Hematopoietic multipotent progenitor cell treated with erythropoietin and hydrocortisone succinate and interleukin-3 and kit ligand, for 15 days (in vitro differentiated cells): ENCODE results near the gene ST8SIA2.

Experiments
- DNase-seq: peaks from one replicate; pipeline ENCODE4 v3.0.0-alpha.2; 2015; ENCODE audit warnings: low spot score

ST8SIA2 gene, protein sequence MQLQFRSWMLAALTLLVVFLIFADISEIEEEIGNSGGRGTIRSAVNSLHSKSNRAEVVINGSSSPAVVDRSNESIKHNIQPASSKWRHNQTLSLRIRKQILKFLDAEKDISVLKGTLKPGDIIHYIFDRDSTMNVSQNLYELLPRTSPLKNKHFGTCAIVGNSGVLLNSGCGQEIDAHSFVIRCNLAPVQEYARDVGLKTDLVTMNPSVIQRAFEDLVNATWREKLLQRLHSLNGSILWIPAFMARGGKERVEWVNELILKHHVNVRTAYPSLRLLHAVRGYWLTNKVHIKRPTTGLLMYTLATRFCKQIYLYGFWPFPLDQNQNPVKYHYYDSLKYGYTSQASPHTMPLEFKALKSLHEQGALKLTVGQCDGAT

DNA sequence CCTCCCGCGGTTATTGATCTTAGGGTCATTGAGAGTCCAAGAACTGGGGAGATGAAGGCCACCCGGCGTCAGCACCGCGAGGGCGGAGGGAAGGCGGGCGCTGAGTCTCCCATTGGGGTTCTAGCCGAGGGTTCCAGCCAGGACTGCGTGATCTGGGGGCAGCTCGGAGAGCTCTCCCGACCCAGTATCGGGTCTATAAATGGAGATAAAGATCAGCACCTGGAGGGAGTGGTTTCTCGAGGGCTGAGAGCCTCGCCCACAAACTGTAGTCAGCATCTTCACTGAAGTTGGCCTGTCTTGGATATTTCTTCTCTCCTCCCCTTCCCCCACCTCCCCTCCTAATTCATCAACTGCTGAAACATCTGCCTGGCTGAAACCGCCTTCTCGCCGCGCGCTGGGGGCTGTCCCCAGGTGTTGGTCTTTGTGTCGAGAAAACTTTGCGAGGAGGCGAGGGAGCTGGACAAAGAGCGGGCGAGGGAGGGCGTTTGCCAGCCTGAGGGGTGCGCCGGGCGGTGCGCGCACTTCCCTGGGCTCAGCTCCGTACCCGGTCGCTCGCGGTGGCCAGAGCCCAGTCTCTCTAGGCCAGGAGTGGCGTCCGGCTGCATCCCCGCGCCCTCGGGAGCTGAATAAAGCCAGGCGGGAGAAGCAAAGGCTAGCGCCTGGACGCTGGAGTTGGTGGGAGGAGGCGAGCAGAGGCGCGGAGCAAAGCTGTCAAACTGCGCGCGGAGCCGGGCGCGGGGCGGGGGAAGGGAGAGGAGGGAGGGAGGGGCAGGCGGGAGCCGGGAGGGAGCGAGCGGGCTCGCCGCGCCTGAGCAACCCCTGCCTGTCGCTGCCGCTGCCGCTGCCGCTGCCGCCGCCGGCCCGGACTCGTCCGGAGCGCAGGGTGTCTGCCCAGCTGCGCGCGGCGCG is at the start of gene ST8SIA2:
Gene ST8SIA2, plus strand, starts transcription at position 811 of the 909 bp plus-strand sequence. CDS start 184 bp downstream, outside the sequence.
- no peak for DNase-seq

DNA sequence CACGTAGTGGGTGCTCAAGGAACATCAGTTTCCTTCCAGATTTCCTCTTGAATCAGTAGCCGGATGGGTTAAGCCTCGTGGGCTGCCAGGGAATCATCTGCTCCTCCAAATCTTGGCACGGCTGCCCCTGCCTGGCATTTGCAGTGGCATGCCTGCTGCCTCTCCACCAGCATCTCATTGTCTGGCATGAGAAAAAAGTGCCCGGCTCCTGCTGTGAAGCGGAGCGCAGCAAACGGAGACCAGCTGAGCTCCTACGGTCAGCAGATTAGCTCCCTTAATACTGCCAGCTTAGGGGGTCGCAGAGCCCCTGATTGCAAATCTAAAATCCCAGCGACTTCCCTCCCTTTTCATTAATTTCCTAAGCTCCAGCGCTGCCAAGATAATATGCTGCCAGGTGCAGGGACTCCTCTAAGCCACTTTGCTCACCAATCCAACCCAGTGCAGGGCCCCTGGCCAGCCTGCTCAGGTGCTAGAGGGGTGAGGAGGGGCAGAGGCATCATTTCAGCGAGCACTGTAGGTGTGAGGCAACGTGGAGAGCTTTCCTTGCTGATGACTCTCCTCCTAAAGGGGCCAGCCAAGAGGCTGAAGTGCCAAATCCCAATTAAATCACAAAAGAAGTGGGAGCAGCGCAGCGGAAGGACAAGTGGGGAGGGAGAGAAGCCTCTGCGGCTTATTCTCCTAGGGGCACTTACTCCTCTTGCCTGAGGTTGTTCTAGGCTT is 49.6 kb upstream of the ST8SIA2 start:
- no peak for DNase-seq

DNA sequence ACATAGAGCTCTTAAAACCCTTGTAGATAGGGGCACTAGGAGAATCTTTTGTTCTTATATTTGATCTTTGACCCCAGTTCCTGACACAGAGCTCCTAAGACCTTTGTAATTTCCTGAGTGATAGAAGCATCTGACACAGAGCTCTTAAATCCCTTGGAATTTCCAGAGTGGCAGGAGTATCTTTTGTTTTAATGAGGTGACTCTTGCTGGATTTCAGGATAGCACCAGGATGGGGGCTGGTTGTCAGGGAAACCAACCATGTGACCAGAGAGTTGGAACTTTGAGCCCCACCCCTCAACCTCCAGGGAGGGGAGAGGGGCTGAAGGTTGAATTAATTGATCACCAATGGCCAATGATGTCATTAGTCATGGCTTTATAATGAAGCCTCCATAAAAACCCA is 47.6 kb upstream of the ST8SIA2 start:
- DNase-seq = no peak

DNA sequence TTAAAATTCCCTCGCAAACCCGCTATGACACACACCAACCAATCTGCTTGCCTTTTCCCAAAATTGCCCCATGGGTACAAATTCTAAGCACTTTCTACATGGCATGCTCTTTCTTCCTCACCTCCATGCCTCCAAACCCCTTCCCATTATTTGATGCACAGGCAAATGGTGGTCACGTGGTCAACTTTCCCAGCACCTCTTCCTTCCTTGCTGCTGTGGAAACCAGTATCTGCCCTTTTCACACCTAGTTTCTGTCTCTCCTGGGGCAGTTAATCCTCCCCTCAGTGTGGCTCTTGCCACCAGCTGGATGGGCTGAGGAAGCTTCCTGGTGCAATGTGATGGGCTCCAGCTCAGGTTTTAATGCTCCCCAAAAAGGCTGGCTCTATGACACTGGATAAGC is 38.4 kb upstream of the ST8SIA2 start:
- DNase-seq = no peak

DNA sequence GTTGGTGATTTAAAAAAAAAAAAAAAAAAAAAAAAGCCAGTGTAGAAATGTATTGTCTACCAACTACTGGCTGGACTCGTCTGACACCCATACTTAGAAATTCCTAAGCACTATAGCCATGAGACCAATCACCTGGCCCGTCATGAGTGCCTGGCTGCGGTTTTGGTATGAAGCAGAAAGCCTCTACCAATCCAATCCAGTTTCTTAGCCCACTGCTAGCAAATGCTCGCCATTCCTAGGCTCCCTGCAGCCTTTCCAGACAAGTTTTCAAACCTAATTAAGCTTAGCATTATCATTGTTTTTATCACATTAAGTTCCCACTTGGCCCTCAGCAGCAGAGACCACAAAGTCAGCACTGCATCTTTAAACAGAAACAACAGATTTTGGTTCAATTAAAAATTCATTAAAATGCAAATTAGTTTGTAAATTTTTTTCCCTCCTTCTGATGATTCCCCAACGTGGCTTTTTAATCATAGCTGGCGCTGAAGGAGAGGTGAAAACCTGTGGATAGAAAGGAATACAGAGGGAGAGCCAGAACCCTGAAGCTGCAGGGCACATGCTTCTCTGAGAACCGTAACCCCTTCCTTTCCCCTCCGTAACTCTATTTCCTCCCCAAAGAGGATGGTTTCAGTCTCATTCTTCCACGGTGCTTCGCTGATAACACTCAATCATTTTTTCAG is 32.2 kb upstream of the ST8SIA2 start:
- no peak for DNase-seq

DNA sequence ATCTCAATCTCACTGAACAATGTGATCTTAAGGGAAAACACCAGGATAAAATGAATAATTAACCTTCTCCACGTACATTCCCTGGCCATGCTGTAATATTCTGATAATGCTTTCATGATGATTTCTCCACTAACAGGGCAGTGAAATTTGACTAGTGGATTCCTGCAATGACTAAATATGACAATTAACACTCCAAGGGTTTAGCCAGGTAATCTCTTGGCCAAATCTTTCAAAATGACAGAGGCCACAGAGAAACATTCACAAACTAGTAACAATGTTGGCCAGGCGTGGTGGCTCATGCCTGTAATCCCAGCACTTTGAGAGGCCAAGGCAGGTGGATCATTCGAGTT is 31.7 kb upstream of the ST8SIA2 start:
- no peak for DNase-seq

DNA sequence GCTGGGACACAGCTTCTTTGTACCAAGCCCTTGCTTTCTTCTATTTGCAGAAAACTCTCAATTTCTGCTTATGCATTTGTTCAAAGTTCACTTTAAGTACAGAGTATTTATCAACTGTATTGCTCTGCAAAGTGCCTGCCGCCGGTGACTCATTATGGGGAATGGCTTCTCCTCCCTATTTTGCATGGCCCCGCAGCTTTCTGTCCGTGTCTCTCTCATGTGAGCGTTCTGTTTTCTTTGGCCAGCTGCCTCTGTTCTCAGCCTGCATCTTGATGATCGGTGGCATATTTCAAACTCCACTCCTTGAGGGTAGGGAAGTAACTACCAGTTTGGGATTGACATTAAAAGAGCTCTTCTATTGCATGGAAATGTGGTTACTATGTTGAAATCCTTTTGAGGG is 28.6 kb upstream of the ST8SIA2 start:
- DNase-seq = no peak

DNA sequence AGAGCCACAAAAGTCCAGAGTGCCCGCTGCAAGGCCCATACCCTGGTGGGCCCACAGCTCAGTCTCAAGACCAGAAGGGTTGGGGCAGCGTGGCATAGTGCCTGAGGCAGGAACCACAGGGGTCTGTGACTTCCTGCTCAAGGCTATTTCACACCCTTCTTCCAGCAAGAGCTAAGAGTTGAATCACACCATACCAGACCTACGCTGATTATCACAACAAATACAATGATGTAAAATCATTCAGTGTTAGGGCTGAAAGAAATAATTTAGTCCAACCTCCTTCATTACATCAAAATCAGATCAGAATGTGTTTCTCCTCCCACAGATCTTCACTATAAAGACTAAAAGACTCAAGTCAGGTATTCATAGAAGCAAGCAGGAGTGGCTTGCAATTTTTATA is 27.8 kb upstream of the ST8SIA2 start:
- DNase-seq = no peak

DNA sequence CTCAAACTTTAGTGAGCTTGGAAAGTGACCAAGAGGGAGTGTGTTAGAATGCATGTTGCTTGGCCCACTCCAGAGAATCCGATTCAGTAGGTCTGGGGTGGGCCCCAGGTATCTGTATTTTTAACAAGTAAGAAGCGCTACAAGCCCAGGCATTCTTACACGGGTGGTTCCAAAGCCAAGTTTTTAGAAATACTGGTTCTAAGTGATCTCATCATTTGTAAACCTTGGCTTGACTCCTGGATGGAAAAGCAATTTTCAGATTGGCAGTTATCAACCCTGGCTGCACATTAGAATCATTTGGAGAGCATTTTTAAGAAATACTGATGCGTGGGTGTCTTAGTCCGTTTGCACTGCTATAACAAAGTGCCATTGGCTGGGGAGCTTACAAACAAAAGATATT is 27.3 kb upstream of the ST8SIA2 start:
- DNase-seq = no peak

DNA sequence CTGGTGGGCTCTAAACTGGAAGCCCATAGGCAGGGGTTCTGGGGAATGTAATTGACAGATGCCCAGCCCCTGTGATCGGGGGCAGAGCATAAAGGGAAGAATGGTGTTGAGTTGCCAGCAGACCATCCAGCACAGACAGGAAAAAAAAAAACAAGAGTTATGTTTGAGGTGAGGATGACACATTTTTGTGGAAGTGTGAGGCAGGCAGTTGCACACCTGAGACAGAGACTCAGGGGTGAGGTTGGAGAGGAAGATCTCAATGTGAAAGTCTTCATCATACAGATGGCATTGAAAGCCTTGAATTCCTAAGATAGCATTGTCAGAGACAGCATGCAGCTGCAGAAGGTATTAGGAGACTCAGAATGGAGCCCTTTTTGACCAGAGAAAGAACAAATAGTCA is 18.6 kb upstream of the ST8SIA2 start:
- DNase-seq = no peak

DNA sequence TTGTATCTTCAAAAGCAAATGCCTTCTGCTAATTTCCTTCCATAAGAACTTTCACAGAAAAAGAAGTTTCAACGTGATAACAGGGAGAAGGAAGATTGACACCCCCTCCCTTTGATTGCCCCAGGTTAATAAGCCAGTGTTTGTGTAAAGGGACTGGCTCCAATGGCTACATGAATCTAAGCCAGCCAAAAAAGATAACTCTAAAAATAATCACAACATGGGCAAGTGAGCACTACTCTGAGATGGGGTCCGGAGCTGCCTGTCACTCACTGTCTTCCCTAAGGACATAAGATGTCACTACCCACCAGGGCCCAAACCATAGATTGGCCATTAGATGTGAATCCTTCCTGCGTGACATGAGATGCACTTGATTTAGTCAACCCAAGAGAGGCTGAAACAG is 17.6 kb upstream of the ST8SIA2 start:
- no peak for DNase-seq

DNA sequence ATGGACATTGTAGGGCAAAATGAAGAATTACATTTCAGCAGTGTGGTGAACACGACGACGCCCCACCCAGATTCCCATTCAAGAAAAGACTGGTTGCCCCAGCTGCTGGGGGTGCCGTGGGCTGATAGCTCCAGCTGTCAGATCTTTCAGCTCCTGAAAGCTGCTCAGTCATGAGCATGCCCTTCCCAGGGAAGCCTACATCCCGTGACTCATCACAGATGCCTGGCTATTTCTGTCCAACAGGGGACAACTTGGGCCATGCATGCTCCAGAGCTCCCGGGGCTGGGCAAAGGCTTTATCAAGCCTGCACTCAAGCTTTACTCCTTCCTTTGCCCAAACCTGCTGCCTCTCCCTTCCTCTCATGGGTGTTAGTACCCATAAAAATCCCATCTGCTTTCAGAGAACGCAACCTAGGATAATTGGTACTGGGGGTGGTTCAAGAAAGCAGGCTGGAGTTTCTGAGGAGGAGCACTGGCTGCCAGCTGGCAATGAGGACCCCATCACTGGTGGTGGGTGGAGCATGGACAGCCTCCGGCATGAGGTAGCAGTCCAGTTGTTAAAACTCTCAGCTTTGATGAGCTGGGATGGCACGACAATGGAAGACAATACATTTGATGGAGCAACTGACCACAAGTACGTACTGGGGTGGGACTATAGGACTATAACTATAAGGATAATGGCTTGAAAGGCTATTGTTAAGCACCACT is 16.4 kb upstream of the ST8SIA2 start:
- no peak for DNase-seq

DNA sequence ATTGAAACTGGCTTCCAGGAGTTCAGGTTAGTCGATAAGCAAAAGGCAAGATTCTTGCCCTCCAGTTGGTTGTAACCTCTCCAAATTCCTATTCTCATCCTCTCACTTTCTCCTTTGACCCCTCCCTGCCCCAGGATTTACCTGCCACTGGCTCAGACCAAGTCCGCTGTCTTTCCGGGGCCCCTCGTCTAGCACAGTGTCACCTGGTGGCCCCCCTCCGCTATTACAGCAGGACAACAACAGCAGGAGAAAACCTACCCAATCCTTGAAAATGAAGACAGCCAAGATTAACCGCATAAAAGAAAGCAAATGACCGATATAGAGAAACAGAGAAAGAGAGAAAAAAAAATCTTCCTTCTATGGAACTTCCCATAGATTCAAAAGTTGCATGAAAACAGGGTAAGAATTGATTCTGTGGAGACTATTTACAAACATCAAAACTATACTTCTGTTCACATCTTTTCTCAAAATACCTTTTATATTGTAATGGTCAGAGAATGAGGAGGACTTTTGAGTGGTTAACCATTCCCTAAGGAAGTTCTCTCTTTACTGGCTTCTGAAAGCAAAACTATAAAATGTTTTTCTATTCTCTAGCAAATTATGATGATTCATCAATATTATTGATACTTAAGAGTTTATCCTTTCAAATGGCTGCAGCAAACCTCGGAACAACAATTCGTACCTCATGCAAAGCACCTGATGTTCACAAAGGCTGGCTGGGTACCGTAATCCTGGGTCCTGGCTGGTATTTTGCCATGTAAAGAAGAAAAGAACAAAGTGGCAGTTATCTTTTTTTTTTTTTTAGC is 10.0 kb upstream of the ST8SIA2 start:
- DNase-seq = no peak

DNA sequence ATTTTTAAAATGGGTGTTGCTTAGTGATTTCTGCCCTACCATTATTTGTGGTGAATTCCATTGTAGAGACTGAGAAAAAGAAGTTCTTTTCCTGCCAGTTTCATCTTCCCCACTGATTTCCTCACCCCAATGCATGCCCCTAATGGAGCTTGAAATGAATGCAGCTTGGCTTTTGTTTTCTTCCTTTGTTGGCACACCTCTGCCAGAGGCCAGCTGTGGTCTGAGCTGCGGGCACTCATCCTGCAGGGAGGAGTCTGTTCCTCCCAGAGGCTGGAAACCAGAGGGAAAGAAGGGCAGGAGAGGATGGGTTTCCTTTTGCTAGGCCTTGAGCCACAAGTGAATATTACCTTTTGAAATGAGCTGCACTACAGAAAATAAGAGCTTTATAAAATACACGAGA is 9.3 kb upstream of the ST8SIA2 start:
- DNase-seq = no peak

DNA sequence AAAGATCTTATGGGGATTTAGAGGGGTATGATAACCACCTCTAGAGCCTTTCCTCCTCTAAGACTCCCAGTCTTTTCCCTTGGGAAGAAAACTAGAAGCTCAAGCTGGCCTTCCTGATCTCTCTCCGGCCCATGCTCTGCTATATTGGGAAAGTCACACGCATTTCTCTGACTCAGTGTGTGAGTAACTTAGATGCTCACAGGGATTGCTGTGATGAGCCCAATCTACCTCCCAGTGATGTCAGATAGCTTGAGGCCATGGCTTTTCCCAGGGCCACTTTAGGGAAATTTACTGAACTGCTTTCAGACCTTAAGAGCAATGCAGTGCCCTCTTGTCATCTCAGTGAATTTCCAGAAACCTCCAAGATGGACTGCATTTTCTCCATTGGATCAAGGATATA is 8.6 kb upstream of the ST8SIA2 start:
- no peak for DNase-seq

DNA sequence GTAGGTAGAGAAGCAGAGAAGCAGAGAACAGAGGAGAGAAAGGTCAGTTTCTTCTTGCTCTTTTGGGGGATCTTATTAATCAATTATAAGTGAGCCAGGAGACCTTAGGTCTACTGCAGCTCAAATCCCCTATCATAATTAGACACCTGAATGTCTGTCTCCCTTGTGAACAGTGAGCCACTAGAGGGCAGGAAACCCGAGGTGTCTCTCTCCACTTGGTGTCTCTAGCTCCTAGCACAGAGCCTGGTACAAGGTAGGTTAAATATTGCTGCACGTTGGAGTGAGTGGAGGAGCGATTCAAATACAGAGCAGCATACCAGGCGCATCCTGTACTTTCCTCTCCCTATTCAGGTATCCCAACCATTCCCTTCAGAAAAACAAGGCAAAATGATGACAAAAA is 2.0 kb upstream of the ST8SIA2 start:
- DNase-seq = no peak

DNA sequence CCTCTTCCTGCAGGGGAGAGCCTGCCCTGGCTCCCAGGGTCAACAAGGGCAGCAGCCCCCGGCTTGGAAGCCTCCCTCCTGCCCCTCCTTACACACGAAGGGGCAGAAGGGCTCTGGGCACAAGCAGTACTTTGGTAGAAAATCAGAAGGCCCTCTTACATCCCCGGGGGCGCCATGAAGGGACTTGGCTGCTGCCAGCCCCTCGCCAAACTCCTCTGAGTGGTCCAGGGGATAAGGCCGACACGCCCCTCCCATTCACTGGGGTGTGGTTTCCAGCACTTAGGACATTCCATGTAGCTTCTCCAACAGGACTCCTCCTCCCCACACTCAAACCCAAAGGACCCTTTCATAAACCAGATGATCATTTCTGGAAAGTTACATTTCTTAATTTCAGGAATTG is 1.2 kb upstream of the ST8SIA2 start:
- no peak for DNase-seq

DNA sequence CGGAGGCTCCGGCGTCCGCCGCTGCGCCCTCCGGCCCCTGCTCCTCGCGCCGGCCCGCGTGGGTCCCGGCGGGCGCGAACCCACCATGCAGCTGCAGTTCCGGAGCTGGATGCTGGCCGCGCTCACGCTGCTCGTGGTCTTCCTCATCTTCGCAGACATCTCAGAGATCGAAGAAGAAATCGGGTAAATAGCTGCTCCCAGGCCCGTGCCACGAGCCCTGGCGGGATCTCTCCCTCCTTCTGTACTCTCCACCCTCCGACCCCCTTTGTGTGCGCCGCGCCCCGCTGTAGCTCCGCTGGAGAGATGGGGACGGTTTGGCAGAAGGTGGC is 263 bp downstream of the ST8SIA2 start:
- DNase-seq = no peak

DNA sequence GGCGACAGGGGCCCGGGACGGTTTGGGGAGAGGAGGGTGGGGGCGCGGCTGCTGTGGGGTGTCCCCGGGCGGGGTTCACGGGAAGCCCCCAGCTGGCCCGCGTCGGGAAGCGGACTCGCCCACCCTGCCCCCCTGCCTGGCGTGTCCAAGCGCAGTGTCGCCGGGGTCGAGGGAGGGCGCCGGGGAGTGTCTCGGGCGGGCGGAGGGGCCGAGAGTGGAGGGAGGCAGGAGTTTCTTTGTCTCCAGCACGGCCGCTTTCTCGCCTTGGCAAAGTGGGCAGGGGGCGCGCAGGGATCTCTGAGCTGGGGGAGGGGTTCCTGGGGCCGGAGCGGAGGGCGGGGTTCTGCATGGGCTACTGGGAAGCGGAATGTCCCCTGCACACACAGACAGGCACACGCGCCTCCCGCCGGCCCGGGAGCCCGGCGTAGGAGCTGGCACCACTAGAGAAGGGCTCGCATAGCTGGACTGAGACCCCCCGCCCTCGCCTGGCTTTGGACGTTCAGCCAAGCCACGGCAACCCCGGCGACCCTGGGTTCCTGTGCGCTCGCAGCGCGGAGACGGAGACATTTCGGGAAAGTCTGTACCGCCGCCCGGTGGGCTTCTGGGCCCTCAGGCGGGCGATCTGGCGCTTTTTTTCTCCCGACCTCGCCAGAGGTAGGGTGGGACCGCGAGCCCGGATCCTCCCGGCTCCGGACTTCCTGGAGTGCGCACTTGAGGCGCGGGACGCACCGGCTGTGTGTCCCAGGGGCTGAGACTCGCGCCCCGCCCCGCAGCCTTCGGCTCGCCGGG is 822 bp downstream of the ST8SIA2 start:
- no peak for DNase-seq

DNA sequence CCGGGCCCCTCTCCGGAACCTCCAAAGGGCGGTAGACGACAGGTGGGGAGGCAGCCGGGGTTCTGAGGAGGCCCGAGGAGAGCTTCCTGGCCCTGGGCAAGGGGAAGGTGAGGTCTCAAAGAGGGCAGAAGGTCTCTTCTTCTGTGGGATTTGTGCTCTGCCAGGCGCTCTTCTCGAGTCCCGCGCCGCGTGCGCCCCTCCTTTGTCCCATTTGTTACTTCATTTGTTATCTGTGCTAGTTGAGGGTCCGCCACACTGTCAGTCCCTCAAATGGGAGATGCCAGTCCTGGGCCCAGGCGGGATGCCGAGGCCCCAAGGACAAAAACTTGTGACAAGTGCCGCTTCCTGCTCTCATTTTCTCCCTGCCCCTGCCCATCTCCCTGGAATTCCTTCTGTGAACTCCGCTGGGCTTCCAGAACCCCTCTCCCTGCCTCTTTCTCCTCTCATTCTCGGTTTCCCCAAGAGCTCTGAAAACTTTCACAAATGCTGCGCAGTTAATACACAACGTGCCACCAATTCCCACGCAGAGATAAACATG is 1.5 kb downstream of the ST8SIA2 start:
- DNase-seq = no peak
